HG02763 (cell line): ENCODE results near the gene SMIM5.

ENCODE experiments used
- ATAC-seq: cut with Tn5 transposase; IDR thresholded peaks from one replicate; pipeline ENCODE4 v1.9.1; 2021; ENCODE audit warnings: mild to moderate bottlenecking, moderate library complexity; ENCODE audit not compliant: unreplicated experiment

SMIM5 gene

GRCh38 chr17:75602644-75603043 is 30.6 kb upstream of the SMIM5 start:
- ATAC-seq = no peak

- ATAC-seq = no peak
Measured at GRCh38 chr17:75603123-75603522, 30.1 kb upstream of the SMIM5 start.

- ATAC-seq = no peak
Measured at GRCh38 chr17:75604034-75604695, 29.1 kb upstream of the SMIM5 start.

- ATAC-seq = no peak
Measured at GRCh38 chr17:75605790-75606189, 27.4 kb upstream of the SMIM5 start.

GRCh38 chr17:75607086-75607485 is 26.1 kb upstream of the SMIM5 start:
- ATAC-seq = no peak

GRCh38 chr17:75610103-75610984 is 22.9 kb upstream of the SMIM5 start:
- no peak for ATAC-seq

- no peak for ATAC-seq
Measured at GRCh38 chr17:75611851-75612429, 21.3 kb upstream of the SMIM5 start.

- ATAC-seq = no peak
Measured at GRCh38 chr17:75612906-75613626, 20.2 kb upstream of the SMIM5 start.

- no peak for ATAC-seq
Measured at GRCh38 chr17:75614006-75614405, 19.2 kb upstream of the SMIM5 start.

GRCh38 chr17:75614556-75615270 is 18.5 kb upstream of the SMIM5 start:
- no peak for ATAC-seq

GRCh38 chr17:75615301-75615700 is 17.9 kb upstream of the SMIM5 start:
- no peak for ATAC-seq

- no peak for ATAC-seq
Measured at GRCh38 chr17:75616521-75617122, 16.6 kb upstream of the SMIM5 start.

GRCh38 chr17:75617218-75617617 is 16.0 kb upstream of the SMIM5 start:
- ATAC-seq = no peak

GRCh38 chr17:75617675-75618074 is 15.6 kb upstream of the SMIM5 start:
- ATAC-seq = no peak

GRCh38 chr17:75619506-75620431 is 13.5 kb upstream of the SMIM5 start:
- ATAC-seq = no peak

- ATAC-seq = no peak
Measured at GRCh38 chr17:75621489-75621888, 11.7 kb upstream of the SMIM5 start.

GRCh38 chr17:75622076-75622475 is 11.2 kb upstream of the SMIM5 start:
- no peak for ATAC-seq

- ATAC-seq = no peak
Measured at GRCh38 chr17:75622771-75623273, 10.4 kb upstream of the SMIM5 start.

- no peak for ATAC-seq
Measured at GRCh38 chr17:75623386-75623785, 9.8 kb upstream of the SMIM5 start.
